Measurements from ENCODE around the gene ABLIM1. TPM values are rescaled to one million over a fixed set of nuclear protein-coding genes. Genes with fewer than 3 reads are reported as not detected.

Gene ABLIM1
- total RNA-seq, 6 experiments from 2014 or later = 38.8 to 76.5 (median 50.6) TPM

DNA sequence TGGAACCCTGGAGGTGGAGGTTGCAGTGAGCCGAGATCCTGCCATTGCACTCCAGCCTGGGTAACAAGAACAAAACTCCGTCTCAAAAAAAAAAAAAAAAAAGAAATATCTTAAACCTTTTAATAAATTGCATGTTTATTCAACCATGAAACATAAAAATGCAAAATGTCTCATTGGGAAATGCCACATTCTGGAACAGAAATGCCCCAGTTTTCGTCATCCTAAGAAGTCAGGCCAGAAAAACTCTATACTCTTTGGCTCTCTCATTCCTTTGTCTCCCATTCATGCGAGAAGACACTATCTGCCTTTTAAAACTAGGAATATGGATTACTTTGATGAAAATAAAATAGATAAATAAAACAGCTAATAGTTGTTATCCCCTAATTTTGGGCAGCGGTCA is 21.5 kb upstream of the ABLIM1 start:
- intact Hi-C loops (cut with DNase I) = no loop called here
- no peaks in the 10 kb centered on the region for H3K36me3 ChIP-seq
- H3K27ac ChIP-seq = no peak overlapping the region
- TF ChIP-seq, protein P1, sequence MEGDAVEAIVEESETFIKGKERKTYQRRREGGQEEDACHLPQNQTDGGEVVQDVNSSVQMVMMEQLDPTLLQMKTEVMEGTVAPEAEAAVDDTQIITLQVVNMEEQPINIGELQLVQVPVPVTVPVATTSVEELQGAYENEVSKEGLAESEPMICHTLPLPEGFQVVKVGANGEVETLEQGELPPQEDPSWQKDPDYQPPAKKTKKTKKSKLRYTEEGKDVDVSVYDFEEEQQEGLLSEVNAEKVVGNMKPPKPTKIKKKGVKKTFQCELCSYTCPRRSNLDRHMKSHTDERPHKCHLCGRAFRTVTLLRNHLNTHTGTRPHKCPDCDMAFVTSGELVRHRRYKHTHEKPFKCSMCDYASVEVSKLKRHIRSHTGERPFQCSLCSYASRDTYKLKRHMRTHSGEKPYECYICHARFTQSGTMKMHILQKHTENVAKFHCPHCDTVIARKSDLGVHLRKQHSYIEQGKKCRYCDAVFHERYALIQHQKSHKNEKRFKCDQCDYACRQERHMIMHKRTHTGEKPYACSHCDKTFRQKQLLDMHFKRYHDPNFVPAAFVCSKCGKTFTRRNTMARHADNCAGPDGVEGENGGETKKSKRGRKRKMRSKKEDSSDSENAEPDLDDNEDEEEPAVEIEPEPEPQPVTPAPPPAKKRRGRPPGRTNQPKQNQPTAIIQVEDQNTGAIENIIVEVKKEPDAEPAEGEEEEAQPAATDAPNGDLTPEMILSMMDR (IDR thresholded peaks at IDR 0.05) = no peak
- TF ChIP-seq POLR2A (IDR thresholded peaks at IDR 0.05) = no peak
- no peak for ATAC-seq
- no peaks in the 10 kb centered on the region for H3K27me3 ChIP-seq
- no peak for DNase-seq
- WGBS (ENCODE audit: insufficient coverage, low coverage, low lambda C conversion rate, missing lambda C conversion rate) = 98% methylated on average over 4 of the region's 5 CpGs
- H3K4me1 ChIP-seq = peaks cover 0 to 27% (median 5%) of the 10 kb centered on the region in 4 donors
- H3K9me3 ChIP-seq = no peaks in the 10 kb centered on the region
- no peak overlapping the region for H3K4me3 ChIP-seq

DNA sequence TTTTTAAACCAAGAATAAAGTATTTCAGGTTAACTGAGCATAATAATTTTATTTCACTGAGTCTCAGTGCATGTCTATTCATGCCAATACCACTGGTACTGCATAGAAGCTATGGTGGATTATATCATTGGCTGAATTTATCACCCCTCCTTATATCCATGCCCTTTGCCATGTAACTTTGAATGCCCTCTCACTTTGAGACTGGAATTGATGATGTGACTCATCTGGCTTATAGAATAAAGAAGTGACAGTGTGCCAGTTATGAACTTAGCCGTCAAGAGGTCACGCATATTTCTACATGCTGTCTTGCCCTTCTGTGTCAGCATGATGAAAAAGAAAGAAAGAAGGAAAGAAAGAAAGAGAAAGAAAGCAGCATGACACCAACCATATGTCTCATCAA is 20.7 kb upstream of the ABLIM1 start:
- H3K9me3 ChIP-seq = no peaks in the 10 kb centered on the region
- no peaks in the 10 kb centered on the region for H3K36me3 ChIP-seq
- H3K4me1 ChIP-seq = peaks cover 0 to 20% (median 5%) of the 10 kb centered on the region in 4 donors
- no peaks in the 10 kb centered on the region for H3K27me3 ChIP-seq
- TF ChIP-seq POLR2A (IDR thresholded peaks at IDR 0.05) = no peak
- TF ChIP-seq, protein P1 (IDR thresholded peaks at IDR 0.05) = no peak
- no peak overlapping the region for H3K4me3 ChIP-seq
- peak overlapping the region in 1 of 3 donors; percentile 6 for H3K27ac ChIP-seq
- DNase-seq = no peak
- intact Hi-C loops (cut with DNase I) = no loop called here
- WGBS (ENCODE audit: insufficient coverage, low coverage, low lambda C conversion rate, missing lambda C conversion rate) = 49% methylated on average over 2 of the region's 2 CpGs
- no peak for ATAC-seq

DNA sequence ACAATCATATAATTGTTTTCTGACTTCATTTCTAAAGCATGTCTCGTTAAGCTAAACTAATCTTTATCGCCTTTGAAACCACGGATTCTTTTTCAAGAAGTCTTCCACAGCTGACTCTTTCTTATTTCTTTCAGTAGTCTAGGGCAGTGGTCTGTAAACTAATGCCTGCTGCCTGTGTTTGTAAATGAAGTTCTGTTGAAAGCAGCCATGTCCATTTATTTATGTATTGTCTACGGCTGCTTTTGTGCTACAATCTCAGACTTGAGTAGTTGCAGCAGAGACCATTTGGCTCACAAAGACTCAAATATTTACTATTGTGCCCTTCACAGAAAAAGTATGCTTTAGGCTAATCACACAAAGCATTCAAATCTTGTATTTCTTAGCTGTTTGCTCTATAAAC is 20.3 kb upstream of the ABLIM1 start:
- ATAC-seq = no peak
- TF ChIP-seq POLR2A (IDR thresholded peaks at IDR 0.05) = no peak
- TF ChIP-seq, protein P1 (IDR thresholded peaks at IDR 0.05) = no peak
- 59% methylated on average over 4 of the region's 4 CpGs for WGBS (ENCODE audit: insufficient coverage, low coverage, low lambda C conversion rate, missing lambda C conversion rate)
- Histone ChIP-seq H3K4me1 (peaks cover 0 to 16% (median 5%) of the 10 kb centered on the region in 4 donors), H3K27ac (peak overlapping the region in 1 of 3 donors; percentile 6), H3K9me3 (no peaks in the 10 kb centered on the region), H3K36me3 (no peaks in the 10 kb centered on the region), H3K4me3 (no peak overlapping the region), H3K27me3 (no peaks in the 10 kb centered on the region)
- intact Hi-C loops (cut with DNase I) = no loop called here
- no peak for DNase-seq

DNA sequence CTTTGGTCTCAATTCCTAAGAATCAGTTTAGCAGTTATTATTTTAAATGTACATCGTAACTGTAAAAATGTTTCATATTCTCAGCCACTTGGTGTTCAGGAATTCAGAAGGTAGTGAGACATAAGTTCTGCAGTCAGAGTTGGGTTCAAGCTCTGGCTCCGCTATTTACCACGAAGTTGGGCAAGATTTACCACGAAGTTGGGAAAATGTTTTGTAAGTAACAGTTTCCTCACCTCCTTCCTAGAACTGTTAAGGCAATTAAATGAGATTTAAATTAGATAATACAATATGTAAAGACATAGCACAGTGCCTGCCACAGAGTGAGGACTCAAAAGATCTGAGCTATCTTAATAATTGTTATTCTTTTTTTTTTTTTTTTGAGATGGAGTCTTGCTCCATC is 16.3 kb upstream of the ABLIM1 start:
- no peak for TF ChIP-seq POLR2A (IDR thresholded peaks at IDR 0.05)
- ATAC-seq = no peak

DNA sequence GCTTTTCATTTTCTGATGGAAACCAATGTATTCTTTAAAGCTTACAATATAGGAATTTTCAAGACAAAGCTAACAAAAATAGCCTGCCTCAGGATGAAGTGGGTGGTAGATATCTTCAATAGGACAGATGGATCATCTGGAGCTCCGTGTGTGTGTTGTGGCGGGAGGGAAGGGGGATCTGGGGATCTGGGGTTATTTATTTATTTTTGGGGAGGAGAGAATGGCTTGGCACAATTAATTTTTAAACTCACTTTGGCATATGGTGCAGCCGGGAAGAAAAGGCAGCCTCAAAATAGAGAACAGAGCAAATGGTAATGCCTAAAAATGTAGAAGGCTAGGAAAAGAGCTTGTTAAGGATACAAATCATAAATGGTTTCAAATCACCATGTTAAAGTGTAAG is 11.6 kb upstream of the ABLIM1 start:
- Histone ChIP-seq H3K27ac (no peak overlapping the region), H3K36me3 (no peaks in the 10 kb centered on the region), H3K4me3 (no peak overlapping the region), H3K4me1 (peaks cover 0 to 12% (median 4%) of the 10 kb centered on the region in 4 donors), H3K9me3 (no peaks in the 10 kb centered on the region), H3K27me3 (no peaks in the 10 kb centered on the region)
- TF ChIP-seq, protein P1 (IDR thresholded peaks at IDR 0.05) = no peak
- TF ChIP-seq POLR2A (IDR thresholded peaks at IDR 0.05) = no peak
- DNase-seq (no peak), ATAC-seq (no peak)
- 80% methylated on average over 3 of the region's 3 CpGs for WGBS (ENCODE audit: insufficient coverage, low coverage, low lambda C conversion rate, missing lambda C conversion rate)
- intact Hi-C loops (cut with DNase I) = no loop called here

More for the DNA sequence above, 16.3 kb upstream of the ABLIM1 start:
- H3K36me3 ChIP-seq = no peaks in the 10 kb centered on the region
- no peak for DNase-seq
- WGBS (ENCODE audit: insufficient coverage, low coverage, low lambda C conversion rate, missing lambda C conversion rate) = 60% methylated on average over 4 of the region's 4 CpGs
- H3K4me3 ChIP-seq = no peak overlapping the region
- intact Hi-C loops (cut with DNase I) = no loop called here
- H3K4me1 ChIP-seq = peaks cover 0 to 10% (median 0%) of the 10 kb centered on the region in 4 donors
- H3K27me3 ChIP-seq = no peaks in the 10 kb centered on the region
- H3K9me3 ChIP-seq = no peaks in the 10 kb centered on the region
- H3K27ac ChIP-seq = no peak overlapping the region
